OCI-LY7 (cell line): Measurements from ENCODE around the gene AR. TPM values are rescaled to one million over a fixed set of nuclear protein-coding genes. Genes with fewer than 3 reads are reported as not detected.
"Not testable (repeated sequence)": the region's sequence is repeated elsewhere in the genome, so short reads cannot be mapped to it uniquely, and the experiment has no call there.

Experiments
- BruUV-seq: library from RNA; stranded (reverse); fragments of 400-500 nt; replicated peaks from 2 replicates; lab custom pipeline; 2021; lab: Mats Ljungman, UMichigan
- CTCF ChIA-PET: fragments of 300-600 bp; sonication (Branson Sonifier 250); formaldehyde crosslinking; loops from one replicate; lab custom pipeline; 2022; ENCODE audit warnings: antibody characterized with exemption; ENCODE audit not compliant: unreplicated experiment; lab: Charles Lee
- POLR2A ChIA-PET: fragments of 300-600 bp; sonication (Branson Sonifier 250); formaldehyde crosslinking; loops from one replicate; lab custom pipeline; 2022; ENCODE audit warnings: antibody characterized with exemption; lab: Charles Lee
- DNase-seq: peaks from one replicate; pipeline ENCODE4 v3.0.0-alpha.2; 2015; ENCODE audit warnings: low spot score
- H2AFZ ChIP-seq: fragments of 200-600 bp; sonication (generic), shearing (Covaris generic); 2 replicates; pipeline ENCODE4 v1.6.1; 2014; ENCODE audit warnings: mild to moderate bottlenecking, antibody characterized with exemption, low read length, moderate library complexity
- H3K27ac ChIP-seq: fragments of 200-600 bp; sonication (generic); 2 replicates; pipeline ENCODE4 v1.5.1; 2014; ENCODE audit warnings: mixed run types, low read depth, mild to moderate bottlenecking, moderate library complexity, low read length, inconsistent platforms; ENCODE audit not compliant: poor library complexity, severe bottlenecking
- H3K36me3 ChIP-seq: fragments of 200-600 bp; sonication (generic); 2 replicates; pipeline ENCODE4 v1.6.1; 2014; ENCODE audit warnings: mild to moderate bottlenecking, antibody characterized with exemption, low read length, moderate library complexity, mixed read lengths; ENCODE audit not compliant: insufficient read depth
- H3K4me1 ChIP-seq: fragments of 200-600 bp; sonication (generic); 2 replicates; pipeline ENCODE4 v1.5.1; 2014; ENCODE audit warnings: mild to moderate bottlenecking, low read length; ENCODE audit not compliant: insufficient read depth, poor library complexity, severe bottlenecking
- H3K4me2 ChIP-seq: fragments of 200-600 bp; sonication (generic); 2 replicates; pipeline ENCODE4 v1.6.1; 2014; ENCODE audit warnings: mild to moderate bottlenecking, low read length
- H3K4me3 ChIP-seq: fragments of 200-600 bp; sonication (generic); 2 replicates; pipeline ENCODE4 v1.5.1; 2014; ENCODE audit warnings: mild to moderate bottlenecking, low read depth, low read length; ENCODE audit not compliant: poor library complexity, severe bottlenecking
- H3K79me2 ChIP-seq: fragments of 200-600 bp; sonication (generic); 2 replicates; pipeline ENCODE4 v1.6.1; 2016; ENCODE audit warnings: low read depth, mild to moderate bottlenecking, low read length, moderate library complexity, mixed read lengths; ENCODE audit not compliant: insufficient read depth
- H3K9me2 ChIP-seq: fragments of 200-600 bp; sonication (generic); 2 replicates; pipeline ENCODE4 v1.6.1; 2016; ENCODE audit warnings: mild to moderate bottlenecking, low read length, mixed read lengths; ENCODE audit not compliant: insufficient read depth
- H3K9me3 ChIP-seq: fragments of 200-600 bp; sonication (generic); 2 replicates; pipeline ENCODE4 v1.6.1; 2014; ENCODE audit warnings: mild to moderate bottlenecking, mixed run types, low read length, mixed read lengths
- H4K20me1 ChIP-seq: fragments of 200-600 bp; sonication (generic); 2 replicates; pipeline ENCODE4 v1.6.1; 2014; ENCODE audit warnings: mild to moderate bottlenecking, antibody characterized with exemption, low read length, moderate library complexity, mixed read lengths; ENCODE audit not compliant: insufficient read depth
- EZH2phosphoT487 ChIP-seq: fragments of 200-600 bp; sonication (generic); IDR thresholded peaks from 2 replicates; pipeline ENCODE4 v1.6.1; 2018; ENCODE audit warnings: low read depth, borderline replicate concordance, mild to moderate bottlenecking, mixed run types, antibody characterized with exemption, low read length, moderate library complexity, mixed read lengths
- intact Hi-C: fragments of 100-400 bp; cut with micrococcal nuclease; formaldehyde crosslinking; loops from one replicate; pipeline ENCODE4 v1.10.0; 2022; ENCODE audit not compliant: unreplicated experiment
- total RNA-seq, 2 experiments: library from RNA; depleted of rRNA in 1 of 2; stranded (reverse); fragments of >200 nt in 1 of 2; shearing (Covaris generic) in 1 of 2; gene quantifications; 2 replicates each; pipeline ENCODE4 v1.2.3, GENCODE V29; 2014 to 2022
- TF ChIP-seq, protein P1 (sequence below): fragments of 200-600 bp; sonication (generic); conservative IDR thresholded peaks from 2 replicates; pipeline ENCODE4 v1.5.1; 2014; ENCODE audit warnings: mild to moderate bottlenecking, antibody characterized with exemption, low read length, moderate library complexity, mixed read lengths

The AR gene
- total RNA-seq, 2 experiments from 2014 or later = not detected

DNA sequence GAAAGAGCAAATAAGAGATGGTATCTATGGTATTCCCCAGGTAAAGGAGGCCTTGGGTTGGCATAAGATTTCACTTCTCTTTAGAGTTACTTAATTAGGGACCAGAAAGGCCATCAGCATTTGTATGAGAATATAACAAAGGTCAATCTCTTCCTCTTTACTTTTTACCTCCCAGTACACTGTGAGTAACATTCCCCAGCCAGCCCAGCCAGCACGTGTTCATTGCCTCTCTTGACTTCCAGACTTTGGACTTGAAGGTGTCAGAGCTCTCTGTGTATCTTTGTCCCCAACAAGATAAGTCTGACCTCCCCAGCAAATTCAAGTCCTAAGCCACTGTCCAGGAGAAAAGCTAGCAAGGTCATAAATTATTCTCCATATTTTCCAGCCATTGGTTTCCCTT, 110.5 kb downstream of the AR start:
- Histone ChIP-seq H3K4me3 (no peak overlapping the region), H3K79me2 (no peaks in the 10 kb centered on the region), H3K36me3 (no peaks in the 10 kb centered on the region), H2AFZ (no peak overlapping the region), H3K9me2 (no peaks in the 10 kb centered on the region), H3K9me3 (no peaks in the 10 kb centered on the region), H3K27ac (no peak overlapping the region), H3K4me1 (no peaks in the 10 kb centered on the region), H3K4me2 (no peak overlapping the region), H4K20me1 (no peaks in the 10 kb centered on the region)
- TF ChIP-seq, protein P1, sequence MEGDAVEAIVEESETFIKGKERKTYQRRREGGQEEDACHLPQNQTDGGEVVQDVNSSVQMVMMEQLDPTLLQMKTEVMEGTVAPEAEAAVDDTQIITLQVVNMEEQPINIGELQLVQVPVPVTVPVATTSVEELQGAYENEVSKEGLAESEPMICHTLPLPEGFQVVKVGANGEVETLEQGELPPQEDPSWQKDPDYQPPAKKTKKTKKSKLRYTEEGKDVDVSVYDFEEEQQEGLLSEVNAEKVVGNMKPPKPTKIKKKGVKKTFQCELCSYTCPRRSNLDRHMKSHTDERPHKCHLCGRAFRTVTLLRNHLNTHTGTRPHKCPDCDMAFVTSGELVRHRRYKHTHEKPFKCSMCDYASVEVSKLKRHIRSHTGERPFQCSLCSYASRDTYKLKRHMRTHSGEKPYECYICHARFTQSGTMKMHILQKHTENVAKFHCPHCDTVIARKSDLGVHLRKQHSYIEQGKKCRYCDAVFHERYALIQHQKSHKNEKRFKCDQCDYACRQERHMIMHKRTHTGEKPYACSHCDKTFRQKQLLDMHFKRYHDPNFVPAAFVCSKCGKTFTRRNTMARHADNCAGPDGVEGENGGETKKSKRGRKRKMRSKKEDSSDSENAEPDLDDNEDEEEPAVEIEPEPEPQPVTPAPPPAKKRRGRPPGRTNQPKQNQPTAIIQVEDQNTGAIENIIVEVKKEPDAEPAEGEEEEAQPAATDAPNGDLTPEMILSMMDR = no peak
- TF ChIP-seq EZH2phosphoT487 = no peak
- BruUV-seq = no TSS peak
- no peak for DNase-seq
- ChIA-PET CTCF (no interaction called here), POLR2A (no interaction called here)
- intact Hi-C loops = no loop called here

DNA sequence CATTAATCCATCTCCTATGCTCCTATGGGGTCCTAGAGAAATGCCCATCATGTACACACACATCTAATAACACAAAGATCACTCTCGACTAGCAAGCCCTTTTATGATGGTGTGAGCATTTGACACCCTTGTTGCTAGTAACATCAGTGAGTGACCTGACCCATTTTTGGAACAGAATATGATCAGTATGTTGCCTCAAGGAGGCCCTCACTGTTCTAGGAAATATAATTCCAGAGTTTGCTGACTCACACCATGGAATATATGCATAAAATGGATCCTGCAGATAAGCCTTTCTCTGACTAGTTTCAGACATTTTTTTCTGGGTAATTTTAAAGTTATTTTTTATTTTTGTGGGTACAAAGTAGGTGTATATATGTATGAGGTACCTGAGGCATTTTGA, 121.8 kb downstream of the AR start:
- Histone ChIP-seq H3K4me2 (no peak overlapping the region), H3K9me2 (no peaks in the 10 kb centered on the region), H3K9me3 (no peaks in the 10 kb centered on the region), H3K27ac (no peak overlapping the region), H3K4me3 (no peak overlapping the region), H2AFZ (no peak overlapping the region), H3K79me2 (no peaks in the 10 kb centered on the region), H4K20me1 (no peaks in the 10 kb centered on the region), H3K36me3 (no peaks in the 10 kb centered on the region), H3K4me1 (no peaks in the 10 kb centered on the region)
- intact Hi-C loops = no loop called here
- ChIA-PET POLR2A (no interaction called here), CTCF (no interaction called here)
- TF ChIP-seq EZH2phosphoT487 = no peak
- TF ChIP-seq, protein P1 = no peak
- BruUV-seq = no TSS peak
- no peak for DNase-seq

DNA sequence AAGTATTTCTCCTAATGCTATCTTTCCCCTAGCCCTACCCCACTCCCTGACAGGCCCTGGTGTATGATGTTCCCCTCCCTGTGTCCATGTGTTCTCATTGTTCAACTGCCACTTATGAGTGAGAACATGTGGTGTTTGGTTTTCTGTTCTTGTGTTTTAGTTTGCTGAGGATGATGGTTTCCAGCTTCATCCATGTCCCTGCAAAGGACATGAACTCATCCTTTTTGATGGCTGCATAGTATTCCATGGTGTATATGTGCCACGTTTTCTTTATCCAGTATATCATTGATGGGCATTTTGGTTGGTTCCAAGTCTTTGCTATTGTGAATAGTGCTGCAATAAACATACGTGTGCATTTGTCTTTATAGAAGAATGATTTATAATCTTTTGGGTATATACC, 126.9 kb downstream of the AR start:
- POLR2A ChIA-PET, DNase-seq, CTCF ChIA-PET: not testable (repeated sequence)

More for the DNA sequence above, 126.9 kb downstream of the AR start:
- H3K9me3 ChIP-seq, H4K20me1 ChIP-seq, H2AFZ ChIP-seq, H3K9me2 ChIP-seq, H3K4me2 ChIP-seq, H3K27ac ChIP-seq, H3K79me2 ChIP-seq, intact Hi-C loops, BruUV-seq, H3K36me3 ChIP-seq, H3K4me1 ChIP-seq, H3K4me3 ChIP-seq: not testable (repeated sequence)
